ENCODE data around the gene VSTM2L.

- TF ChIP-seq CTCF (conservative IDR thresholded peaks at IDR 0.05; ENCODE audit: low read length): no peak
- TF ChIP-seq EZH2phosphoT487 (IDR thresholded peaks at IDR 0.05; ENCODE audit: borderline replicate concordance, low read depth, low read length): no peak
These were observed 66.0 kb downstream of the VSTM2L start for GRCh38 chr20:37968841-37969401.

All from OCI-LY7 (cell line).